ENCODE measurements around the gene CDRT15L2.
"Not testable (repeated sequence)": the region's sequence is repeated elsewhere in the genome, so short reads cannot be mapped to it uniquely, and the experiment has no call there.

CDRT15L2 gene

DNA sequence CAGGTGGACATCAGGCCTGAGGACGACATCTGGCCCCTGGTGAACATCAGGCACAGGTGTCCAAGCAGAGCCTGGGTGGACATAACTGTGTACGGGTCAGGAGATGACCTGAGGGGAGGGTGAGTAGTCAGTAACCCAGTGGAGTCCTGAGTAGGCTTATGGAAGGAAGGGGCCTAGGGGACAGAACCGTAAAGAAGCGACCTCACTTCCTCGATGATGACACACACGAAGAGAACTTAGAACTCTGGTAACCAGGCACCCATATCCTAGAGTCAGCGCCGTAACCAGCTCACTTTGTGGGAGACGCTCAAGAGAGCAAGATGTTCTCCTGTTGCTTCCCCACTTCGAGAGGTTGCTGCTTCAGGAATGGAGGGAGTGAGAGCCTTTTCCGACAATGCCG is at the start of gene CDRT15L2:
Gene CDRT15L2 (plus strand): TSS at position 301 of the 400 bp plus-strand sequence. CDS start 20 bp downstream, at position 321.
- intact Hi-C loops (cut with DNase I); DNase-seq: not testable (repeated sequence)

DNA sequence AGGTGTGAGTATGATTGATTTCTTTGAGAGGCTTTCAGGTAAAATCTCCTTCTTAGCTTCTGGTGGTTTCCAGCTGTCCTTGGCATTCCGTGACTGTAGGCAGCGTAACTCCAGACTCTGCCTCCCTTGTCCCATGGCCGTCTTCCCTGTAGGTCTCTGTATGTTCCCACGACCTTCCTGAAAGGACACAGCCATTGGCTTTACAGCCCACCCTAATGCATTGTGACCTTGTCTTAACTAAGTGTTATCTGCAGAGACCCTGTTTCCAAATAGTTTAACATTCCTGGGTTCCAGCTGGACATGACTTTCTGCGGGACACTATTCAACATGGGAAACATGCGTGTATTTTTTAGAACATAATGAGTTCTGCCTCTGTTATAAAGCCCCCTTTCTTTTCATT is 49.4 kb upstream of the CDRT15L2 start:
- DNase-seq; intact Hi-C loops (cut with DNase I): not testable (repeated sequence)

DNA sequence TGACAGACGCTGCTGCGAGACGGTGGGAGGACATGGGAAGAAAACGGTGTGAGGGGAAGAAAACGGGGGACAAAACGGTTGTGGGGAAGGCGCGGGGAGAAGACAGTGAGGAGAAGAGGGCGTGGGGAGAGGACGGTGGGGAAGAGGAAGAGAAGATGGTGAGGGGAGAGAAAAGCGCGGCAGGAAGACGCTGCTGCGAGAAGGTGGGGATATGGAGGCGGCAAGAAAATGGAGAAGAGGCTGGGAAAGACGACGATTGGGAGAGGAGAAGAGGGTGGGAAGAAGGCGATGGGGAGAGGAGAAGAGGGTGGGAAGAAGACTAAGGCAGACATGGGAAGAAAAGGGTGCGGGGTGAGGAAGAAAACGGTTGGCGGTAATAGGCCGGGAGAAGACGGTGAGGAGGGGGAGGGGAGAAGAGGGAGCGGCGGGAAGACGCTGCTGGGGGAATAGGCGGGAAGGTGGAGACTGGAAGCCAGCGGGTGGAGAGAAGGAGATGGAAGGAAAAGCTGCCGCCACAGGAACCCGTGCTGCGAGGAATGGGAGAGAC is 46.9 kb upstream of the CDRT15L2 start:
- intact Hi-C loops (cut with DNase I): not testable (repeated sequence)
- DNase-seq: peak in 24 of 42 donors; percentile 11 to 68 (median 33)

DNA sequence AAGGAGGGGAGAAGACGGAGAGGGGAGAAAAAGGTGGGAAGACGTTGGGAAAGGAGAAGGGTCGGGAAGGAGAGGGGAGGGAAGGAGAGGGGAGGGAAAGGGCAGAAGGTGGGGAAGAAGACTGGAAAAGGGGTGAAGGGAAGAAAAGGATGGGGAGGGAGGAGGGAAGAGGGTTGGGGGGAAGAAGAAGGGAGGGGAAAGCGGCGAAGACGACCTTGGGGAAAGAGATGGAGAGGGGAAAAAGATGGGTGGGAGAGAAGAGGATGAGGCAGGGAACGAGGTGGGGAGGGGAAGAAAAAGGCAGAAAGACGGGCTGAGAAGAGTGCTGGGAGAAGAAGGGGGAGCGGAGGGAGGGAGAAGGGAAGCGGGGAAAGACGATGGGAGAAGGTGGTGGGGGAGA is 46.3 kb upstream of the CDRT15L2 start:
- intact Hi-C loops (cut with DNase I): not testable (repeated sequence)
- peak in 4 of 42 donors; percentile 11 to 25 (median 15) for DNase-seq

DNA sequence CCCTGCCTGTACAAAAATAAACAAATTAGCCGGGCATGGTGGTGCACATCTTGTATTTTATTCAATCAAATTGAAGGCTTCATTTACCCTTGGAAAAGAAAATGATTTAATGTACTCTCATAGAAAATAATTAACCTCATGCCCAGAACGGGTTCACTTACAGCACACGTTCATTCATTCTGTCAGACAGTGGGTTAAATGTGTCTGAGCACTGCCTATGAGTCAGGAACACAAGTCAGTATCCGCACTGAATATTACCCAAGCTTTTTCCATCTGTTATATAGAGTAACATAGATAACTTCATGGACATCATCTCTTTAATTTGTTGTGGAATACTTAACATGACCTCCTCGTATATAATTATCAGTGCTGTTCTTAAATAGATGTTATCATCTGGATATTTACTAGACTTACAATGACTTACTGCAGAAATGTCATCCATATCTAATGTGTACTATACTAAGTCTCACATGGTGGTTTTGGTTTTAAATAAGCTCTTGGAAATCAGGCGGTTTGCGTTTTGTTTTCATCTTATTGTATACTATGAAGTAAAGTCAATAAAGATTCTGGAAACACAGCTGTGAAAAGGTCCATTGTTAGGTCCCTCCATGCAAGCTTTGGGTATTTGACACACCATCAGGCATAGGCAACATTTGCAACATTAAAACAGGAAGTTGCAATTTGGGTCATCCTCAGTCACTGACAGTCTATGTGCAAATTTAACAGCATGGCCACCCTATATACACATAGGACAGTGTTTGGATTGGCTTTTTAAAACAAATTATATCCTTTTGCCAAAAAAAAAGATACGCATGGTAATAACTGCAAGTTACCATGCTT is 44.6 kb upstream of the CDRT15L2 start:
- DNase-seq; intact Hi-C loops (cut with DNase I): not testable (repeated sequence)

DNA sequence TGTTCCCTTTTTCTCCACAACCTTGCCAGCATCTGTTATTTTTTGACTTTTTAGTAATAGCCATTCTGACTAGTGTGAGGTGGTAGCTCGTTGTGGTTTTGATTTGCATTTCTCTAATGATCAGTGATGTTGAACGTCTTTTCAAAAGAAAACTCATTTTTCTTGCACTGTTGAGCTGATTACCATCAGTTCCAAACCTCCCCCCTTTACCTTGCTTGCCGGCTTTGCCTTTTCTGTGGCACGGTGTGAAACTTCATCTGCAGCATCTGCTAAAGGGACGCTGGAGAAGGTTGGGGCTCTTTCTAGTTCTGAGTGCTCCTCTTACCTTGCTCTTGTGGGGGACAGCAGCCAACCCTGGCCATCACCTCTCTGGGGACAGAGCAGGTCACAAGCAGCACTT is 39.1 kb upstream of the CDRT15L2 start:
- intact Hi-C loops (cut with DNase I); DNase-seq: not testable (repeated sequence)

DNA sequence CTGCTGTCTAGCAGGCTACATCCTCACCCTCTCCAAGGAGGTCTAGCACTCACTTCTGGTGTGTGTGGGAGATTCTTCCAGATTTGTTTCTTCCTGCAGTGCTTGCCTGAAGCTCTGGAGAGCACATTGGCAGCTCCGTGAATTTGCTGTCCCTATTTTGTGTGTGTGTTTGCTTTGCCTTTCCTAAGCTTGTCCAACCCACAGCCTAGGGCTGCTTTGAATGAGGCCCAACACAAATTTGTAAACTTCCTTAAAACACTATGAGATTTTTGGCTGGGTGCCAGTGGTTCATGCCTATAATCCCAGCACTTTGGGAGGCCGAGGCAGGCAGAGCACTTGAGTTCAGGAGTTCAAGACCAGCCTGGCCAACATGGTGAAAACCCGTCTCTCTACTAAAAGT is 38.7 kb upstream of the CDRT15L2 start:
- intact Hi-C loops (cut with DNase I): not testable (repeated sequence)
- peak in 1 of 42 donors; percentile 7 for DNase-seq

DNA sequence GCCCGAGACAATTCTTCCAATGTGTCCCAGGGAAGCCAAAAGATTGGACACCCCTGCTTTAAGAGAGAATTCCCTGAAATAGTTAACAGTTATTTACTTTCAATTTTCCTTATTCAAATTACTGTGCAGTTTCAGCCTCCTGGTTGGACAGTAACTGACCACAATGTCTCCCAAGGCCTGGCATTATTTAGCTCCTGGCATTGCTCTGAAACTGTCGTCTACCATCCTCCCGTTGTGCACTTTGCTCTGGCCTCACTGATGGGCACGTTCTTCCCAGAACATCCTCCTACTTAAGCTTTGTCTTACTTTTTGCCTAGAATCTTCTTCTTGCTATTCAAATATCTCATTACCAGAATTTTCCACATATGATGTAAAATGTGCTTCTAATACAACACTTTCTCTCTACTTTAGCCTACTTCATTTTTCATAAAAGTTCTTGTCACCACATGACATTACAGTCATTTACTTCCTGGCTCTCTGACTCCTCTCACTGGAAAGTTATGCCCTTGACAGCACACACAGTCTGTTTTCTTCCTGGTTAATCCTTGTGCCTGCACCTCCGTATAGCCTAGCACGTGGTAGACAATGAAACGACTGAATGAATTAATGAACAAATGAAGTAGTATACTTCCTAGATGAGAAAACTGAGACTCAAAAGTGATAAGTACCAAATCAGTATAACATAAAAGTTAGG is 37.5 kb upstream of the CDRT15L2 start:
- DNase-seq: peak in 1 of 42 donors; percentile 9
- intact Hi-C loops (cut with DNase I): not testable (repeated sequence)

DNA sequence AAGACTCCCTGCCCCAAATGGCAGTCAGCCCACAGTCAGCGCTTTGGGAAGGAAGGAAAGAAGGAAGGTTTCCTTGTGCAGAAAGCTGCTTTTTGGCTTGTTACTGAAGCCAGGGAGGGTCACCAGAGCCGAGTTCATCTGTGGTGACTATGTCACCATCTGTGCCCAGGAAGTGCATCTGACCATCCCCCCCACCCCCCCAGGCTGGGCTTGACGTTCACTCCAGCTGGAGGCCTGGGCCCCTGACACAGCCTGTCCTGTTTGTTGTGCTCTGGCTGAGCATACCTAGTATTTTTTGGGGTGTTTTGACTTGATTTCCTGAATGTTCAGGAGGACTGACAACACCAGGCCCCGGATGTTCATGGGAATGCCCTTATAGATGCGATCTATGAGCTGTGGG is 31.6 kb upstream of the CDRT15L2 start:
- DNase-seq; intact Hi-C loops (cut with DNase I): not testable (repeated sequence)

DNA sequence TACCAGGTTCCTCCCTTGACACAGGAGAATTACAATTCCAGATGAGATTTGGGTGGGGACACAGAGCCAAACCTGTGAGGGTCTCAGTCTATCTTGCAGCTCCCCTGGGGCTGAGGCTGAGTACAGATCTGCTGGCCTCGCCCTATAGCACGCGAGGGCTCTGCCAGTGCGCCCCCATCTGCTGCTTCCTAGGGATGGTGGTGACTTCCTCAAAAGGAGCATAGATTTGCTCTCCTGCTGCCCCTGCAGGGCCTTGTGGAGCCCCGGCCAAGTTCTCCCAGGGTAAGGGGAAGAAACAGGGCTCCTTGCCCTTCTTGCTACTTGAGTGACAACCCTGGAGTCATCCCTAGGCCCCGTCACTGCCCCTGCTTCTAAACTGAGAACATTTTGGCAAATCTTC is 26.6 kb upstream of the CDRT15L2 start:
- DNase-seq; intact Hi-C loops (cut with DNase I): not testable (repeated sequence)

DNA sequence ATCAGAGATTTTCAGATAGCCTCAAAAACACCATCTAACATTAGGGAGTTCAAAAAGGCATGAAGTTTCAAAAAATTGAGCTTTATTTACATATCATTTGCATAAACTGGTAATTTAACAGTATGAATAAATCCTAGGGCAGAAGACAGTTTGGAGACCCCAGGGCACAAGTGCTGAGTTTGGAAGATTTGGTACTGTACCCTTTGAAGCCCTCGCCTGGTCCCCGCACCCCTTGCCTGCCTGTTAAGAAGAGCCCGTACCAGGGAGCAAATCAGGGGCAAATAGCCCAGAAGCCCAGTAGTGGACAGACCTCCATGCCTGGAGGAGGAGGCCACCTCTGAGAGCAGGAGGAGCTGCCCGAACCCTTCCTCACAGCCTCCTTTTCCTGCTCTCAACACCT is 24.8 kb upstream of the CDRT15L2 start:
- DNase-seq; intact Hi-C loops (cut with DNase I): not testable (repeated sequence)

DNA sequence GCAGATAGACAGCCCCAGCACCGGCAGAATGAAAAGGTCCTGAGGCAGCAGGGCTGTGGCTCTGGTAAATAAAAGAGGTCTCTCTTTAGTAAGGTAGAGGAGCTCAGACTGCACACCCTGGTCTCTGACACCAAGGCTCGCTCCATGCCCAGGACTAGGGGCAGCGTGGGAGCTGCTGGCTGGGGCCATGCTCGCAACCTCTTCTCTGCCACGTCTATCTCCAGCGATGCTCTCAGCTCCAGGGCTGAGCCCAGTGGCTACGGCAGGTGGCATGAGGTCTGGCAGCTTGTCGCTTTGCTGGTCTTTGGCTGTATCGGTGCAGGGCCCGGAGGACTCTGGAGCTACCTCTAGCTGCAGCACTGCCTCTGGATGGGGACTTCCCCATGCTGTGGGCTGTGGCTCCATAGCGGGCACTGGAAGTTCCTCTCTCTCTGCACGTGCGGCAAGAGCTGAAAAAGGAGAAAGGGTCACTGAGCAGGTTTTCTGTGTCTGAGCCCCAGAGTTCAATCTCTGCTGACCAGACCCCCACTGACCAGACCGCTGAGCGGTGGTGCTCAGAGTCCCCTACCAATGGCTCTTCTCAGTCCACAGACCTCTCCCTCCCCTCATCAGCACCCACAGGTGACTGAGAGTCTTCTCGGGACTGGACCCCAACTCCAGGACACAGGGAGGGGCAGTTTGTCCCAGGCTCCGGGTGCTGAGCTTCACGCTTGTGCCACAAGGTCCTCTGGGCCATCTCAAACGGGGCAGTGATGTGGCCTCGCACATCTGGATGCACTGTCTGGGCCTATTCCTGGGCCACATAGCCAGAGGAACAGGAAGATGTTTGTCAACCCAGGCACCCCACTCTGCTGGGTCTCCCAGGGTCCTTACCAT is 24.2 kb upstream of the CDRT15L2 start:
- DNase-seq; intact Hi-C loops (cut with DNase I): not testable (repeated sequence)

DNA sequence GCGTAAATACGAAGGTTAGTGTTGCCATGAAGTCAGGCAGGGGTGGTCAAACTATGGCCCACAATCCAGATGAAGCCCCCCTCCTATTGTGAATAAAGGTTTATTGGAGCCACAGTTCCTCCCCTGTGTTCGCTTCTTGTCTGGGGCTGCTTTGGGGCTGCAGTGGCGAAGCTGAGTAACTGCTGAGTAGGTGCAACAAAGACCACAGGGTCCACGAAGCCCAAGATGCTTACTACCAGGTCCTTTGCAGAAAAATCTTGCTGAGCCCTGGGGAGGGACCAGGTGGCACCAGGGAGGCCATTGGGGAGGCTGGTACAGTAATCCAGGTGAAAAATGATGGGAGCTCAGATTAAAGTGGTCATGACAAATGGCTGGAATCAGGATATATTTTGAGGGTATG is 21.4 kb upstream of the CDRT15L2 start:
- intact Hi-C loops (cut with DNase I); DNase-seq: not testable (repeated sequence)

DNA sequence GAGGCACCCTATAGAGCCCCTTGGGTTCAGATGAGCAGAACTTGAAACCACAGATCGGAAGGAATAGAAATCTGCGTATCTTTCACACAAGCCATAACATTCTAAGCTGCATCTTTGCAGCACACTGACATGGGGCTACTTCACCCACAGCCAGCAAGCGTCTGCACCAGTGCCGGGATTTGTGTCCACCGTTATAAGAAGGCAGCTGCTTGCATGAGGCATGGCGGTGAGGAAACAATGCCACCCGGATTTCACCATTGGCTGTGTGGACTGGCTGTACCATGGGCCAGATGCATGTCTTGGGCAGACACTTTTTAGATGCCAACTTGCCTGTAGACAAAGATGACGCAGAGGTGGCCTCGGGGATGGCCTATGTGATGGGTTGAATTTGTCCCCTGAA is 20.5 kb upstream of the CDRT15L2 start:
- intact Hi-C loops (cut with DNase I); DNase-seq: not testable (repeated sequence)

DNA sequence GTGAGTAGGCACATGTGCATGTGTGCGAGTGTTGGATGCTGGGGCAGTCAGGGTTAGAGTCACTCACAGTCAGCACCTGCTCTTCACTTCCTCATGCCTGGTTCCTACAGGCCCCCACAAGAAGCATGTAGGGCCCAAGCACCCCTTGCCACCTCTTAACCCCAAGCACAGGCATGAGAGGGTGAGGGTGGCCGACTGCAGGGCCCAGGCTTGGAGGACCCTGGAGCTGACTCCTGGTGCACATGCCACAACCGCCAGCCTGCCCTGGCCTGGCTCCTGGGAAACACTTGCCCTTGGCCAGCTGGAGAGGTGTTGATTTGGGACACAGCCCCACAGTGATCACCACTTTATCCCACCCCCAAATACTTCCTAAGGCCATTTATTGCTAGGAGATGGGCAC is 16.9 kb upstream of the CDRT15L2 start:
- no peak for DNase-seq
- intact Hi-C loops (cut with DNase I): no loop called here

DNA sequence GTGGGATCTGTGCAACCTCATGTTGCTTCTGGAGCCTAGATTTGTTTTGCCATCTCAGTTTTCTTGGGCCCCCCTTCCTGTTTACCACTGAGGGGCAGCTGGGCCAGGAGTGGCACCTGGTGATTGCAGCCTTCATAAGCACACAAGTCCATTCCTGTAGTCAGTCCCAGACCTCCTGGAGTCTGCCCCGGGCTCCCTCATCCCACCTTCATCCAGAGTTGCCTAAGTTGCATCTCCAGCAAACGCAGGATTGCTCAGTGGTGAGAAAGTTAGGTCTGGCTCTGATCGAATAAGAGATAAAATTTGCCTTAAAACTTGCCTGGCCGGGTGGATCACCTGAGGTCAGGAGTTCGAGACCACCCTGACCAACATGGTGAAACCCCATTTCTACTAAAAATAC is 14.3 kb upstream of the CDRT15L2 start:
- intact Hi-C loops (cut with DNase I); DNase-seq: not testable (repeated sequence)

DNA sequence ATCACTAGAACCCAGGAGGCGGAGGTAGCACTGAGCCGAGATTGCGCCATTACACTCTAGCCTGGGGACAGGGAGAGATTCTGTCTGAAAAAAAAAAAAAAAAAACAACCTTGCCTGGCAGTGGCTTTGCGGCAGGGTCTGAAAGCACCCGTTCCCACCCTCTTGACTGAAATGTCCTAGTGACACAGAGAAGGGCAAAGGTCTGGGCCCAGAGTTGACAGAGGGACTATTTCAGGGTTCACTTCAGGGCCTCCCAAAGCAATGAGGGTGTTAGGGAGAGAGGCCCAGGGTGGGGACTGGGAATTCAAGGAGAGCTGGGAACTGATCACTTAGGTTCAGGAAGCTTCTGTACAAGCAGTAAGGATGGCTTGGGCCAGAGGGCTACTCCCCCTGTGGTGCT is 13.8 kb upstream of the CDRT15L2 start:
- intact Hi-C loops (cut with DNase I): no loop called here
- no peak for DNase-seq

DNA sequence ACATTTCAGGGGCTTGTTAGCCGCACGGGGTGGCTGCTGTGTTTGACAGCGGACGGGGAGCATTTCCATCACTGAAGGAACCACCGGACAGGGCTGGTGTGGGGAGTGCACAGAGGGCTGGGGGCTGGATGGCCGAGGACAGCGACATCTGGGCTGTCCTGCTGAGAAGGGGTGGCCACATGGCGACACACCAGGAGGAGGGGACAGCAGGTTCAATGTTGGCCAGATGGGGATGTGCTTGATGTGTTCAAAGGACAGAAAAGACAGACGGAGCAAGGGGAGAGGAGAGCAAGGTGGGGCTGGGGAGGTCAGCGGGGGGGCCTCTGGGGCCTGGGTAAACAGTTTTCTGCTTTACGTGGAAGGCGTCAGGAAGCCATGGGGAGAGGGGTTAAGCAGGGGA is 12.8 kb upstream of the CDRT15L2 start:
- intact Hi-C loops (cut with DNase I); DNase-seq: not testable (repeated sequence)

DNA sequence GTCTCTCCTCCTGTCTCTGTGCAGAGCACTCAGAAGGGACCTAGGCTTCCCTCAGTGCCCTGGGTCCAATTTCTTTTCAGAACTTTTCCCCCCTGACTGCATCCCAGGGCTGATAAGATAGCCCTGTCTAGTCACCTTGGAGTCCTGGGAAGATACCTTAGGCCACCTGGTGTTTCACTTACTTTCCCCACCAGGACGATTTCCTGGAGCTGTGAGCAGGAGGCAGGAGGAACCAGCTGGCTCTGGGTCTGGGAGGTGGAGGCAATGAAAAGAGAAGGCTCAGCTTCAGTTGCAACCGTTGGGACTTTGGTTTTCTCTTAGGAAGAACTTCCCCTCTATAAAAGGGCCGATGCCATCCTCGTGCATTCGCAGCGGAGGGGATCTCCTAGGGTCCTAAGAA is 12.1 kb upstream of the CDRT15L2 start:
- intact Hi-C loops (cut with DNase I): not testable (repeated sequence)

More for the DNA sequence above, 12.1 kb upstream of the CDRT15L2 start:
- DNase-seq: not testable (repeated sequence)

Measured in head of caudate nucleus (tissue), 42 donors.